ENCODE results near the gene PDSS2.

- TF ChIP-seq CTCF (IDR thresholded peaks at IDR 0.05) (no peak), POLR2AphosphoS5 (IDR thresholded peaks at IDR 0.05; ENCODE audit: insufficient read depth in 1 of 2, low read depth in 1 of 2) (no peak)
Measured at GRCh38 chr6:107284805-107285204, 174.6 kb downstream of the PDSS2 start.
